Erythroblast (primary cell): ENCODE results near the gene SYNPO2.

Experiments used
- GATA1 ChIP-seq: IDR thresholded peaks from 2 replicates; pipeline ENCODE4 v1.6.1; 2011; ENCODE audit warnings: low read depth, mild to moderate bottlenecking, control low read depth, low read length, moderate library complexity
- POLR2A ChIP-seq: IDR thresholded peaks from 2 replicates; pipeline ENCODE4 v1.6.1; 2011; ENCODE audit warnings: mild to moderate bottlenecking, low read length

DNA sequence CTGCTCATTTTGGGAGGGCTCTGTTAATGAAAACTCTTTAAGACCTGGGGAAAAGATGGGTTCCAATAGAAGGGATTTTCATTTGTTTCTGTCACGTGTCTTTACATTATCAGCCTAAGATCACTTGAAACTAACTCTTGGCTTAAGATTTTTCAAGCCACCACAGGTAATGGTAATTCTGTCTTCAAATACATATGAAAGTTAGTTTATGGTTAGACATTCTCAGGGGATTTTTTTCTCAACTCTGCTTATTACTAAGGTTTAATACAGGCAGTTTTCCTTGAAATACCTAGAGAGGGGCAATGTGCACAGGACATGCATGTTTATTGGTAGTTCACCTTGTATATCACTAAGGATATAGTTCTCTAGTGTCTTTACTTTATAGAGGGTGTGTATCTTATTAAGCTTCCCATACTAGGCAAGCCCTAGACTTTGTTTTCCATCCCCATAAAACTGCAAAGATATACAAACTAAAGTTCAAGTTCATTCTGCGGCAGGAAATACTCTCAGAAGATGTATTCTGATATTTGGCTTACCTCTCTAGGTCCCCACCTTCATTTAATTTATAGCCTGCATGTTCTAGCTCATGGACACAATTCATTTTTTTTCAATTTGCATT is 208.7 kb downstream of the SYNPO2 start:
- no peak for TF ChIP-seq POLR2A
- no peak for TF ChIP-seq GATA1
